ENCODE measurements around the gene MORC2.

MORC2 gene

GRCh38 chr22:30970356-30970746 lies 1.8 kb upstream of the MORC2 start:
- TF ChIP-seq ZNF274 (IDR thresholded peaks at IDR 0.05; ENCODE audit: low read depth, low read length) = no peak
- peak overlapping the region; percentile 100 for H3K4me3 ChIP-seq (ENCODE audit: low read length)

- no peak for TF ChIP-seq ZNF274 (IDR thresholded peaks at IDR 0.05; ENCODE audit: low read depth, low read length)
- peak overlapping the region; percentile 100 for H3K4me3 ChIP-seq (ENCODE audit: low read length)
Measured at GRCh38 chr22:30969532-30970355, 1.2 kb upstream of the MORC2 start.

GRCh38 chr22:30968924-30969531 lies 454 bp upstream of the MORC2 start, which contains the start of gene TUG1:
Gene TUG1, plus strand, starts transcription at chr22:30969265.
- no peak for TF ChIP-seq ZNF274 (IDR thresholded peaks at IDR 0.05; ENCODE audit: low read depth, low read length)

GRCh38 chr22:30964858-30965257 lies 3.7 kb downstream of the MORC2 start:
- no peak overlapping the region for H3K4me3 ChIP-seq (ENCODE audit: low read length)
- no peak for TF ChIP-seq ZNF274 (IDR thresholded peaks at IDR 0.05; ENCODE audit: low read depth, low read length)

More at GRCh38 chr22:30968924-30969531, 454 bp upstream of the MORC2 start, which contains the start of gene TUG1:
- peak within 1 kb of the TSS; percentile 100 for H3K4me3 ChIP-seq (ENCODE audit: low read length)

- TF ChIP-seq ZNF274 (IDR thresholded peaks at IDR 0.05; ENCODE audit: low read depth, low read length) = no peak
- no peak overlapping the region for H3K4me3 ChIP-seq (ENCODE audit: low read length)
Measured at GRCh38 chr22:30955153-30955552, 13.4 kb downstream of the MORC2 start.

GRCh38 chr22:30953206-30953605 lies 15.4 kb downstream of the MORC2 start:
- H3K4me3 ChIP-seq (ENCODE audit: low read length) = no peak overlapping the region
- TF ChIP-seq ZNF274 (IDR thresholded peaks at IDR 0.05; ENCODE audit: low read depth, low read length) = no peak

- no peak overlapping the region for H3K4me3 ChIP-seq (ENCODE audit: low read length)
- no peak for TF ChIP-seq ZNF274 (IDR thresholded peaks at IDR 0.05; ENCODE audit: low read depth, low read length)
Measured at GRCh38 chr22:30949934-30950660, 18.5 kb downstream of the MORC2 start.

GRCh38 chr22:30948930-30949342 lies 19.6 kb downstream of the MORC2 start:
- no peak overlapping the region for H3K4me3 ChIP-seq (ENCODE audit: low read length)
- TF ChIP-seq ZNF274 (IDR thresholded peaks at IDR 0.05; ENCODE audit: low read depth, low read length) = no peak

- TF ChIP-seq ZNF274 (IDR thresholded peaks at IDR 0.05; ENCODE audit: low read depth, low read length) = no peak
- H3K4me3 ChIP-seq (ENCODE audit: low read length) = no peak overlapping the region
Measured at GRCh38 chr22:30947816-30948454, 20.6 kb downstream of the MORC2 start.

GRCh38 chr22:30947173-30947815 lies 21.3 kb downstream of the MORC2 start:
- no peak for TF ChIP-seq ZNF274 (IDR thresholded peaks at IDR 0.05; ENCODE audit: low read depth, low read length)
- H3K4me3 ChIP-seq (ENCODE audit: low read length) = no peak overlapping the region

GRCh38 chr22:30946354-30946753 lies 22.2 kb downstream of the MORC2 start:
- TF ChIP-seq ZNF274 (IDR thresholded peaks at IDR 0.05; ENCODE audit: low read depth, low read length) = no peak
- H3K4me3 ChIP-seq (ENCODE audit: low read length) = no peak overlapping the region

- H3K4me3 ChIP-seq (ENCODE audit: low read length) = no peak overlapping the region
- TF ChIP-seq ZNF274 (IDR thresholded peaks at IDR 0.05; ENCODE audit: low read depth, low read length) = no peak
Measured at GRCh38 chr22:30945653-30946052, 22.9 kb downstream of the MORC2 start.

- no peak overlapping the region for H3K4me3 ChIP-seq (ENCODE audit: low read length)
- TF ChIP-seq ZNF274 (IDR thresholded peaks at IDR 0.05; ENCODE audit: low read depth, low read length) = no peak
Measured at GRCh38 chr22:30944986-30945385, 23.6 kb downstream of the MORC2 start.

- H3K4me3 ChIP-seq (ENCODE audit: low read length) = no peak overlapping the region
- TF ChIP-seq ZNF274 (IDR thresholded peaks at IDR 0.05; ENCODE audit: low read depth, low read length) = no peak
Measured at GRCh38 chr22:30943368-30943767, 25.2 kb downstream of the MORC2 start.
